HG03342 (cell line): ENCODE data around the gene SIK1.
"Not testable (repeated sequence)": the region's sequence is repeated elsewhere in the genome, so short reads cannot be mapped to it uniquely, and the experiment has no call there.

Source experiments
- ATAC-seq: cut with Tn5 transposase; IDR thresholded peaks from one replicate; pipeline ENCODE4 v1.9.1; 2021; ENCODE audit warnings: mild to moderate bottlenecking, moderate library complexity; ENCODE audit not compliant: unreplicated experiment

SIK1 gene

DNA sequence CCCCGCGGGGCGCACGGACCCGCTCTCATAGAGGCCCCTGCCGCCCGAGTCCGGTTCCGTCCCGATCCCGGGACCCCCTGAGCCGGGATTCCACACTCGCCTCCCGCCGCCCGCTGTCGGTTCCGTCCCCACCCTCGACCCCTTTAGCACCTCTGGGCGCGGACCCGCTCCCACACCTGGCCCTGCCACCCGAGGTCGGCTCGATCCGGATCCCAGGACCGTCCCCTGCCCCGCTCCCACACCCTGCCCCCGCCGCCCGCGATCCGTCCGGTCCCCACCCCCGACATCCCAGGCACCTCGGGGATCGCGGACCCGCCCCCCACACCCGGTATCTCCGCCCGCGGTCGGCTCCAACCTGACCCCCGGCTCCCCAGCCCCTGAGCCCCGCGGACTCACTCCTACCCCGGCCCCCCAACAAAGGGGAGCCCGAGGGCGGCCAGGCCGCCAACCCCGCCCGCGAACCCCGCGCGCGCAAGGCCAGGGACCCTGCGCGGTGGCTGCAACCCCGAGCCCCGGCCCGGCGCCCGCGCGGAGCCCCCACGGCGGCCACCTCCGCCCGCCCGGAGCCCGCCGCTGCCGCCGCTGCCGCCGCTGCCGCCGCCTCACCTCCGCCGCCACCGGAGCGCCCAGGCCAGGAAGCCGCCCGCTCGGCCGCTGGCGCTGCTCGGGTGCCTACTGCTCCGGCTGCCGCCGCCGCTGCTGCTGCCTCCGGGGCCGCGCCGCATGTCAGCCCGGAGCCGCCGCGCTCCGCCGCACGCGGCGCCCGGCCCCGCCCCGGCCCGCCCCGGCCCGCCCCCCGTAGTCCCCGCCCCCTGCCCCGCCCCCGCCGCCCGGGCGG lies at the start of gene SIK1:
TSS of gene SIK1 (minus strand) at position 728 of the 838 bp plus-strand sequence. CDS start 953 bp downstream, outside the sequence.
- not testable (repeated sequence) for ATAC-seq

DNA sequence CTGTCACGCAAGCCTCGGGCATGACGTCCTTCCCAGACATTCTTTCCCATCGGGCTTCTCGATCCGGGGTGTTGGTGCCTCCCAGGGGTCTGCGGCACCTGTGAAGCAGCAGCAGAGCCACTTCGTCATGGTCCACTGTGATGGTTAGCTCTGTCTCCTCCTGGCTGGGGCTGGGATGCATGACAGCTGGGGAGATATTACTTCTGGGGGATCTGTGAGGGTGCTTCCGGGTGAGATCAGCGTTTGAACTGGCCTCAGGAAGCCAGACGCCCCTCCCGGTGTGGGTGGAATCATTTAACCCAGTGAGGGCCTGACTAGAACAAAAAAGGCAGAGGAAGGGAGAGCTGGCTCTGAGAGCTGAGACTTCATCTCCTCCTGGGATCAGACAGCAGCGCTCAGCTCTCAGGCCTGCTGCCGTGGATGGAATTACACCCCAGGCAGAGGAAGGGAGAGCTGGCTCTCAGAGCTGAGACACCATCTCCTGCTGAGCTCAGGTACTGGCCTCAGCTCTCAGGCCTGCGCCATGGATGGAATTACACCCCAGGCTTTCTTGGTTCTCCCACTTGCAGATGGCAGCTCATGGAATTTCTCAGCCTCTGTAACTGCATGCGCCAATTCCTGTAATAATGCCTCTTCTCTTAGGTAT lies 44.8 kb upstream of the SIK1 start:
- not testable (repeated sequence) for ATAC-seq

DNA sequence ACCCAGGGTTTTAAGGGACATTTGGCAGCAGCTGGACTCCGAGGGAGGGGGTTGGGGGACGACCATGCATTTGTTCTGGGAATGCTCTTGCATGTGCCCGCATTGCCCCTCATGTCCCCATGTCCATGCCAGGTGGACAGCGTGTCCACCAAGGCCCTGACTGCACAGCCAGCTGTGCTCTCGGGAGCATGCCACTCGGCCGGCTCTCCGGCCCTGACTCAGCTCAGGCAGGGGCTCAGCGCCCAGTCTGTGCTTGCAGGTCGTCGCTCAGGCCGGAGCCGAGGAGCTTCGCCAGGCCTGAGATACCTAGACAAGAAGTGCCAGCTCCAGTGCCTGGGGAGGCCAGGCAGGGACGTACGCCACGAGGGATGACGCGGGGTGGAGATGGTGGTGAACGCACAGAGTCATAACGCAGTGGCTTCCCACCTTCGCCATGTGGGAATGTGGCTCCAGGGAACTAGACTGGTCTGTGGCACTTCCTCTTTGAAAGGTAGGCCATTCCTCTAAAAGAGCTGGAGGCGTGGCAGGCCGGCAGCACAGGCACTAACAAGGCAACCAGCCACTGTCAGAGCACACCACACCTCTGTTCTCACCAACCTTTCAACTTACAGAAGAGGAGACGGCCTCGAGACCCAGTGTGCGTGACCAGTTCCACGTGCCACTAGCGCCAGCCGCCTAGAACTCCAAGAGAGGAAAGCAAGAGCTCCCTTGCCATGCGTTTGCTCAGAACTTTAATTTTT lies 43.0 kb upstream of the SIK1 start:
- ATAC-seq: not testable (repeated sequence)

DNA sequence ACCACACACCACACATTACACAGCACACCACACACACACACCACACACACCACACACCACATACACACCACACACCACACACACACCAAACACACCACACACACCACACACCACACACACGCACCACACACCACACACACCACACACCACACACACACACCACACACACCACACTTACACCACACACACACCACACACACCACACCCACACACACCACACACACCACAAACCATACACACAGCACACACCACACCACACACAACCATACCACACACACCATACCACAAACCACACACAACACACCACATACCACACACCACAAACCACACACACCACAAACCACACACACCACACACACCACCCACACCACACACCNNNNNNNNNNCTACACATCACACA lies 40.9 kb upstream of the SIK1 start:
- ATAC-seq: no peak

DNA sequence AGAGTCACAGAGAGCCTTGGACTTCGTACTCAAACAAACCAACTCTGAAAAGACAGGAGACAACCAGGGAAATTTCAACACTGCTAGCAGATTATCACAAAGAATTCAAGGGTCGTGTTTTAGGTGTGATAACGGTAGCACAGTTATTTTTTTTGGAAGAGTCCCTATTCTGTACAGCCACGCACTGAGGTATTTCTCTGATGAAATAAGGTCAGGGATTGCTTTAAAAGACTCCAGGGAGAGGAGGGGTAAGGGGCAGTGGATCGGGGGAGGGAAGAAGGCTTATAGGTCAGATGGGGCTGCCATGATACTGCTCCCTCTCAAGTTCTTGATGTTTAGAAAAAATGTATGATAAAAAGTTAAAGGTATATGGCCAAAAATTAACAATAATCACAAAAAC lies 38.2 kb upstream of the SIK1 start:
- not testable (repeated sequence) for ATAC-seq

DNA sequence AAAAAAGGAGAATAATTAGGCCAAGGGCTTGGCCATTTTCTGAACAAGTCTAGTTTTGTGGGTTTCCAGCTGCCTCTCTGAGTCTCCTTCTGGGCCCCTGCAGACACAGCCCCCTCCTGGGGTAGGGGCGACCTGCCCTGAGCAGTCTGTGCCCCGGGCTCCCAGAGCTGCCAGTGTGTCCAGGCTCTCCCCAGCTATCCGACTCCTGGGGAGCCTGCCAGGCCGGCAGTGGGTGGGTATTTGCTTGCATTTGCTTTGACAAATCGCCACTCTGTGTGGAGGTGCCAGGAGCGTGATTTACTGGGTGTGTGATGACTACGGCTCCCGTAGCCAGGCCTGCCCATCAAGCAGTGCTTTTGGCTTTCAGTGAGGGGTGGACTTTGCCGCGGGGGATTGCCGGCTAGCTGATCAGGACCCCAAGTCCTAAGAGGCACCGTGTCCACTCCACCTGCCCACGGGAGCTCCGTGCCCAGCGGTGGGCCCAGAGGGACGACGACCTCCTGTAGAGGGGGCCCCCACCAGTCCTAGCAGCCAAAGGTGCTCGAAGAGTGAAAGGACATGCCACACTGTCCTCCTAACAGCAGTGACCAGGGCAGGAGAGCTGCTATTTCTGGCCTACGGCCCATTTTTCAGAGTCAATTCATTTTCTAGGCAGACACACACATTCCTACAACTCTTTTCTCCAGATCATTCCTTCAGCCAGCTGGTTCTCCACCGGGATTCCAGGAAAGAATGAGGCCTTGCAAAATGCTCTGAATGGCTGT lies 36.7 kb upstream of the SIK1 start:
- ATAC-seq: not testable (repeated sequence)

DNA sequence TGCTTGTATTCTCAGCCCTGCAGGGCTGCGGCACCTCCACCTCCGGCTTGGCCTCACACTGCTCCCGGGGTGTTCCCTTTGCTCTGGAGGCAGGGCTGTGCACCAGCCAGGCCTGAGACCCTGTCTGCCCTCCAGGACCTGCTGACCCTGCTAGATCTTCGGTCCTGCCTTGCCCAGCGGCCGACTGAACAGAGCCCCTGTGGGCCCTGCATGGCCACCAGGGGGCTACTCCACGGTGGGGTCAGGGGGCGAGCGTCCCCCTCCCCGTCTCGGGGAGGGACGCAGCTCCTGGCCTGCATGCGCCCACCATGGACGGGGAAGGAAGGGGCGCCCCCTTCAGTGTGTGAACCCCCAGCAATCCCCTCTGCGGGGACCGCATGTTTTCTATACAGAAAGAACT lies 36.0 kb upstream of the SIK1 start:
- ATAC-seq: not testable (repeated sequence)

DNA sequence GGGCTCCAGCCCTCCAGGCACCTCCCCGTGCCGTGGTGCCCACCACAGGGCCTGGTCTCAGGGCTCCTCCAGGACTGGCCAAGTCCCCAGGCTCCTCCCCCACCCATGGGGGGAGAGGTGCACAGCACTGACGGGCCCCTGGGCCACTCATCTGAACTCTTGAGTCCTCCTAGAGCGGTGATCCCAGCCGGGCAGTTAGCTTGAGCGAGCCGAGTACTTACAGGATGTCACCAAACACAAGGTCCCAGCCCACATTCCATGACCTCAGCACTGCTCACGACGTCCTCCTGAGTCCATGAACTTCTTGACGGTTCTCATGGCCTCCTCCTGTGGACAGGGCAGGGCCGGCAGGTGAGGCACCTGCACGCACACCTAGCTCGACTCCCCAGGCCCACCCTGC lies 33.5 kb upstream of the SIK1 start:
- ATAC-seq: not testable (repeated sequence)

DNA sequence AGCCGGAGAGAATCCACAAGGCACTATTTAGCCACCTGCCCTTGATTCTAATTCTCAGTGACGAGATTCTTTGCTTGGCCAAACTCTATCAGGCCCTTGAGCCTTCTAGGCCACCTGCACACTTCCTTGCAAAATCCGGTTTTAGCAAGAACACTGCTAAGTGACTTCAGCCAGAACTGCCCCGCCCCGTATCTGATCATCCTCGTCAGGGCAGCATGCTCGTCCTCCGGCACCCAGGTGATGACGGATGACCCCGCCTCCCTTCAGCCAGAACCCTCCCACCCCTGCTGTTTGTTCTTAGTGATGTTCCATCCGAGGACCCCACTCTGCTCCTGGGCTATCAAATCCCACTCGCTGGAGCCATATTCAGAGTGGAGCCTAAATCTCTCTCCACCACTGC lies 32.1 kb upstream of the SIK1 start:
- not testable (repeated sequence) for ATAC-seq

DNA sequence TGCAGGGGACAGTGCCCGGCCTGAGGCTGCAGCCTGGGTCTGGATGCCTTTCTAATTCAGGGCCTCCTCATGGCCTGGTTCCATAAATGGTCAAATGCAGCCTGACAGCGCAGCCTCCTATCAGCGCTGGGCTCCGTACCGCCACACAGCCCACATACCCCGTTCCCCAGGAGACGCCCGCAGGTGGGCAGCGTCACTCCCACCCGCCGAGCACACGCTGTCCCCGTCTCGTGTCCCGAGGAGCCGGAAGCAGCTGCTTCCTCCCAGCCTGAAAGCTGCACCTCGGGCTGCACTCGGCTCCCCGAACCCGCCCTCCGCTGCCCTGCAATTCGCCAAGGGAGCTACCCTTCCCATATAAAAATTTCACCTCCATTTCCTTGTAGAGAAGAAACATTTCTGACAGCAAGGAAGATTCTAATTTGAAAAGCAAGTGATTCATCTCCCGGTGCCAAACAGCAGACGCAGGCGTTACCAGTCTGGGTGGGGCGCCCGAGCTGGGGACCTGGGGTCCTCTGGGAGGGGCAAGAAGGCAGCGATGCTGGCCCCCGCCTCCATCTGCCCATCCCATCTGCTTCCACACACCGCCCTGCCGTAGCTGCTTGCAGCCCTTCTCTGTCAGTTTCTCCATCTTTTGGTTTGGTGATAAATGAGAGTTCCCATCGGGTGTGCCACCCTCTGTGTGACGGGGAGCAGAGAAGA lies 29.8 kb upstream of the SIK1 start:
- not testable (repeated sequence) for ATAC-seq

DNA sequence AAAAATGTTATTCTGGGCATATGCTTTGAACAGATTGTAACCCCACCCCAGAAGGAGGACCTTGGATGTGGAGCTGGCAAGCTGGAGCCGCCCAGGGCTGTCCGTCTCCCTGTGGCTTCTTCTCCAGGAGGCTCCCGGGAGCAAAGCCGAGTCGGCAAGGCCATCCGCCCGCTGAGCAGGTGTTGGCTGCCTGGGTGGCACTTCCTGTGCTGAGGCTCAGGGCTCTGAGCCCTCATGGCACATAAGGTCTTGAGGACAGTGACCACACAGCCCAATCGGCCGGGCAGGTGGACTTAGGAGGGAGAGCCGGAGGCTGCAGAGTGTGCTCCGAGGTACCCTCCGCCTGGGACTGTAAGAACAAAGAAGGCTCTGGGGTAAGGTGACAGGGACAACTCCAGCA lies 28.8 kb upstream of the SIK1 start:
- ATAC-seq: not testable (repeated sequence)

DNA sequence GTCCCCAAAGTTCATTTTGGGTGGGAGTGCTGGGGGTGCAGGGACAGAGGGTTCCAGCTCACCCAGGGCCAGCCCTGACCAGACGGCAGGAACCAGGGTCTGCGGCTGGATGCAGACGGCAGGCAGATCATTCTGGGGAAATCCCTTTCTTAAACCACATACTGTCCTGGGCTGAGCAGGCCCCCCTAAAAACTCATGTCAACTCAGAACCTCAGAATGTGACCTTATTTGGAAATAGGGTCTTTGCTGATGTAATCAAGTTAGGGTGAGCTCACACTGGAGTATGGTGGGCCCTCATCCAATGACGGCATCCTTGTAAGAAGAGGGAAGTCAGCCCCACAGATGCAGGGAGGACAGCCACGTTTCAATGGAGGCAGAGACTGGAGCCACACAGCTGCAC lies 27.2 kb upstream of the SIK1 start:
- not testable (repeated sequence) for ATAC-seq

DNA sequence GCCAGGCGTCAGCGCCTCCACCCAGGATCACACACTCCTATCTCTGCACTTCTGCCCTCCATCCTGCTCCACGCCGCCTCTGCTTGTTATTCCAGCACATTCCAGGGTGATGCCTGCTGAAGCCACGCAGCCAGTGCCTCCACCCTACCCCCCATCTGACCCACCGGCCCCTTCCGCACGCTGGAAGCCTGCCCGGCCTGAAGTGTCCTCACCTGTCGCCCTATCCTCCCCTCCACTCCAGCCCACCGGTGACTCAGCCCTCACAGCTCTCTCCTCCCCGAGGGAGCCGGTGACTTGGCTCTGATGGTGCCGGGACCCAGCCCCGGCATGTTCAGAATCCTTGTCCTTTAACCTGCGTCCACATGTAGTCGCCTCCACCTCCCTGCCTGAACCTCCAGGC lies 24.9 kb upstream of the SIK1 start:
- ATAC-seq: not testable (repeated sequence)

DNA sequence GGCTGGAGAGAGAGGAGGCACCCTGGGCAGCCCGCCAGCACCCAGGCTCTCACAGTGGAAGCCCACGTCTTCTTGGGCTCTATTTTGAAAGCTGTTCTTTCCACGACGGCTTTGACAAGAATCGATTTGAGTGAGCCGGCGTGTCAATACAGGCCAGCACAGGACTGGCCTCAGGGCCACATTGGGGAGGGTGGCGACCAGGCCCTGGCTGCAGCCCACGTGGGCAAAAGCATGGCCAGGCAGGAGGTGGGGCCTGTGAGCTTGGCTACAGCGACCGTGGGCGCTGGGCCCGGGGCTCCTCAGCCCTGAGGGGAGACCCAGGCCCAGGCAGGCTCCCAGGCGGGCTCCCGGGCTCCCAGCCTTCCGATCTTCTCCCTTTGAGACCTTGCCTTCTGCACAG lies 23.4 kb upstream of the SIK1 start:
- not testable (repeated sequence) for ATAC-seq

DNA sequence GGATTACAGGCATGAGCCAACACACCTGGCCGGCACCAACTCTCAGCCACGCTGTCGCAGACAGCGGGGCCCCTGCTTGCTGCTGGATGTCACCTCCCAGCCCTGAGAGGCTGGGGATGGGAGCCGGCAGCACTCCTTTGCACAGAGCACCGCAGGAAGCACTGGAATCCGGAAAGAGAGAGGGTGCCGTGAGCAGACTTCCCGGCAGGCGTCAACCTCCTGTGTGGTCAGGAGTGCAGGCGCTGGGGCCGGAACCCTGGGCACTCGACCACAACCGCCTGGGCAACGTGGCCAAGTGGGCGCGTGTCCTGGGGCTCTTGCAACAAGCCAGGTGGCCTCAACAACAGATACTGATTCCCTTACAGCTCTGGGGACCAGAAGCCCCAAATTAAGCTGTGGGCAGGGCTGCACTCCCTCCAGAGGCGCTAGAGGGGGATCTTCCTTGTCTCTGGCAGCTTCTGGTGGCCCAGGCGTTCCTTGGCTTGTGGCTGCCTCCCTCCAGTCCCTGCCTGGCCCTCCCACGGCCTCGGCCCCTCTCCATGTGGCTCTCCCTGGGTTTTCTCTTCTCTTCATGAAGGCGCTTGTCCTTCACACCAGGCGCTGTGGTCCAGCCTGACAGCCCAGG lies 20.5 kb upstream of the SIK1 start:
- not testable (repeated sequence) for ATAC-seq

DNA sequence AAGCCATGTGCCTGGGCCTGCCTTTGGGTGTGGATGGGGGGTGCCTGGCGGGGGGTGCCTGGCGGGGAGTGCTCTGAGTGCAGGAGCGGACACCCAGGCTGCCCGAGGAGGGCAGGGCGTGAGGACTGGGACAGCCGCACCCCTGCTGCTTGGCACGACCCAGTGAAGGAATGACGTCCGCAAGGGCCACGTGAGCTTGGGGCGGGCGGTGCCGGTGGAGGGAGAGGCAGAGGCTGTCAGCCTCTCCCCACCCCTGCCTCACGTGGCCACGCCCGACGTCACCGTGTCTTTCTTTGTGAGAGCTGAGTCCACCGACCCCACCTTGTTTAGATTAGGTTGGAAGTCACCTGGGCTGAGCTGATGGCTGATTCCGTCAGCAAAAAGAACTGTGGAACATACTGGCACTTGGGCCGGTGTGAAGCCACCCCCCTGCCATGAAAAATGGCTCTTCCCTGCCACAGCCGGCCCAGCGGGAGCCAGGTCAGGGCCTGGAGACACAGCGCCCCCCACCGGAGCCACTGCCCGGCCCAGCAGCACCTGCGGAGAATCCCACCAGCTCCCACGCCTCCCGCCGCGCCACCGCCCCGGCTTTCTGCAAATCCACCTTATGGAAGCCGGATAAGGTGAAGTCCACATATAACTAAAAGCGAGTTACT lies 19.5 kb upstream of the SIK1 start:
- ATAC-seq: not testable (repeated sequence)

DNA sequence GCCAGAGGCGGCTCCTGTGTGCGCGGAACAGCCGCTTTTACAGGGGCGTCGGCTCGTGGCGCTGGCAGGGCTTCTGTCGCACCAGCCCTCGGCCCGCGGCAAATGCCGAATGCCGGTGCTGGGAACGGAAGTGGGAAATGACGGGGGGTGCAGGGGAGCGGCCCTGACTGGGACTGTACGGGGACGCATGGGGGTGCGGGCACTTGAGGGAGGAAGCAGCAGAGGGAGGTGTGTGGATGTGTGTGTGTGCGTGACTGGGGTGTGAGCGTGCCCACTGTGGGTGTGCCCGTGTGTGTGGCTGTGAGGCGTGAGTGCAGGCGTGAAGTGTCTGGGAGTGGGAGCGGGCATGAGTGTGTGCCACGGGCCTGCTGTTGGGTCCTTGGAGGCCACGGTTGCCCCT lies 17.6 kb upstream of the SIK1 start:
- ATAC-seq: not testable (repeated sequence)

DNA sequence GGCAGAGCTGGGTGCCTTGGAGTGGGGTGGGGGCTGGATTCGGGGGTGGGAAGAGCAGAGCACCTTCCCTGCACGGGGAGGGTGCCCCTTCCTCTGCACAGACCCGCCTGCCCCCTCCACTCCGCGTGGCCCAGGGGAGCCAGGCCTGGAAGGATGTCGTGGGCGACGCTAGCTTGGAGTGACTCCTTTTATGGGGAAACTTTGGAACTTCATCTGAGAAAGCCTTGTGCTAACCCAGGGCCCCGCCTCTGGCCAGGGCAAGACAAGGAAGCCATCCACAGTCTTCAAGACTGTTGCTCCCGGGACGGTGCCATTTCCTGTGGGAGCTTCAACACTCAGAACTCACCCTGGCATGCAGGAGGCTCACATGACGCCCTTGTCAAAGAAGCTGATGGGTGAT lies 15.6 kb upstream of the SIK1 start:
- not testable (repeated sequence) for ATAC-seq
